HG03060 (cell line): Measurements from ENCODE around the gene CHGA.

Experiments used
- ATAC-seq: cut with Tn5 transposase; IDR thresholded peaks from one replicate; pipeline ENCODE4 v1.9.1; 2021; ENCODE audit warnings: low read depth, moderate number of reproducible peaks; ENCODE audit not compliant: unreplicated experiment

The CHGA gene

GRCh38 chr14:92959189-92959531 is 36.2 kb downstream of the CHGA start:
- no peak for ATAC-seq

- ATAC-seq = no peak
Observed at GRCh38 chr14:92959761-92960680, 37.1 kb downstream of the CHGA start.

- no peak for ATAC-seq
Observed at GRCh38 chr14:92960706-92961566, 38.0 kb downstream of the CHGA start.

- no peak for ATAC-seq
Observed at GRCh38 chr14:92961567-92961855, 38.6 kb downstream of the CHGA start.

- ATAC-seq = no peak
Observed at GRCh38 chr14:92962031-92962830, 39.3 kb downstream of the CHGA start.

GRCh38 chr14:92962831-92963095 is 39.8 kb downstream of the CHGA start:
- no peak for ATAC-seq

GRCh38 chr14:92963301-92964123 is 40.6 kb downstream of the CHGA start:
- no peak for ATAC-seq

GRCh38 chr14:92964124-92965109 is 41.5 kb downstream of the CHGA start:
- ATAC-seq = no peak

GRCh38 chr14:92965281-92965680 is 42.3 kb downstream of the CHGA start:
- no peak for ATAC-seq

- ATAC-seq = no peak
Observed at GRCh38 chr14:92967346-92967926, 44.5 kb downstream of the CHGA start.

- no peak for ATAC-seq
Observed at GRCh38 chr14:92968291-92969020, 45.5 kb downstream of the CHGA start.

GRCh38 chr14:92969430-92969829 is 46.5 kb downstream of the CHGA start:
- no peak for ATAC-seq

- ATAC-seq = no peak
Observed at GRCh38 chr14:92969871-92970270, 46.9 kb downstream of the CHGA start.

- no peak for ATAC-seq
Observed at GRCh38 chr14:92970271-92970670, 47.3 kb downstream of the CHGA start.

- ATAC-seq = no peak
Observed at GRCh38 chr14:92971601-92972180, 48.7 kb downstream of the CHGA start.

GRCh38 chr14:92973261-92973797 is 50.4 kb downstream of the CHGA start:
- no peak for ATAC-seq

GRCh38 chr14:92973798-92974372 is 50.9 kb downstream of the CHGA start:
- ATAC-seq = no peak
